Activated T-cell treated with anti-CD3 and anti-CD28 coated beads, Interleukin-2, amount 50 U/mL, for 48 hours (primary cell): Measurements from ENCODE around the gene MPI.
"Not testable (repeated sequence)": the region's sequence is repeated elsewhere in the genome, so short reads cannot be mapped to it uniquely, and the experiment has no call there.

ENCODE experiments used
- DNase-seq, 2 experiments: peaks; one replicate each; pipeline ENCODE4 v3.0.0-alpha.2; 2020

The MPI gene

GRCh38 chr15:74864296-74864695 lies 25.5 kb upstream of the MPI start:
- no peak for DNase-seq

- no peak for DNase-seq
These were observed 24.5 kb upstream of the MPI start for GRCh38 chr15:74865316-74865715.

- no peak for DNase-seq
These were observed 23.8 kb upstream of the MPI start for GRCh38 chr15:74866090-74866489.

GRCh38 chr15:74867466-74868038 lies 22.3 kb upstream of the MPI start:
- DNase-seq, result no peak

- no peak for DNase-seq
These were observed 21.8 kb upstream of the MPI start for GRCh38 chr15:74868059-74868458.

GRCh38 chr15:74869372-74869725 lies 20.5 kb upstream of the MPI start:
- DNase-seq, result no peak

GRCh38 chr15:74869726-74870407 lies 20.0 kb upstream of the MPI start:
- peak; percentile 52 to 65 for DNase-seq

GRCh38 chr15:74870436-74871215 lies 19.2 kb upstream of the MPI start:
- DNase-seq, result no peak

GRCh38 chr15:74872702-74873035 lies 17.2 kb upstream of the MPI start:
- DNase-seq, result no peak

- DNase-seq, result peak; percentile 93
These were observed 16.6 kb upstream of the MPI start, which contains the start of gene SCAMP2 for GRCh38 chr15:74873036-74873755. Gene SCAMP2 (minus strand): TSS chr15:74873365. CDS start chr15:74873255, 110 bp downstream.

- peak in 1 of 2 experiments; percentile 55 for DNase-seq
These were observed 16.0 kb upstream of the MPI start for GRCh38 chr15:74873756-74874424.

GRCh38 chr15:74878273-74878672 lies 11.6 kb upstream of the MPI start:
- DNase-seq, result no peak

GRCh38 chr15:74882528-74882927 lies 7.3 kb upstream of the MPI start:
- no peak for DNase-seq

- DNase-seq, result no peak
These were observed 5.2 kb upstream of the MPI start for GRCh38 chr15:74884428-74885223.

- DNase-seq, result no peak
These were observed 4.4 kb upstream of the MPI start for GRCh38 chr15:74885461-74885860.

GRCh38 chr15:74887537-74888193 lies 2.2 kb upstream of the MPI start:
- not testable (repeated sequence) for DNase-seq

- DNase-seq, result no peak
These were observed 1.1 kb upstream of the MPI start for GRCh38 chr15:74888716-74889115.

GRCh38 chr15:74889390-74889882 lies 406 bp upstream of the MPI start:
- DNase-seq, result no peak

GRCh38 chr15:74890665-74890960 lies 771 bp downstream of the MPI start:
- no peak for DNase-seq

GRCh38 chr15:74891469-74891868 lies 1.6 kb downstream of the MPI start:
- no peak for DNase-seq

- DNase-seq, result no peak
These were observed 2.5 kb downstream of the MPI start for GRCh38 chr15:74892313-74892712.

- no peak for DNase-seq
These were observed 3.1 kb downstream of the MPI start for GRCh38 chr15:74892931-74893330.
